Suprapubic skin (tissue), 3 donors: Measurements from ENCODE around the gene RBM47.

Source experiments
- CTCF ChIP-seq, 2 donors: fragments of 200-600 bp in 1 of 2; fragments of 450-650 bp in 1 of 2; sonication (generic) in 1 of 2; IDR thresholded peaks; one replicate each; pipeline ENCODE4 v1.5.1; 2016 to 2019; ENCODE audit warnings: antibody characterized with exemption in 2 of 2, mild to moderate bottlenecking in 1 of 2, moderate library complexity in 1 of 2
- POLR2A ChIP-seq, 2 donors: fragments of 450-650 bp; IDR thresholded peaks; one replicate each; pipeline ENCODE4 v1.6.1; 2017; ENCODE audit warnings: antibody characterized with exemption in 2 of 2, mild to moderate bottlenecking in 2 of 2, moderate library complexity in 2 of 2

GRCh38 chr4:40526741-40527140 lies 102.9 kb downstream of the RBM47 start:
- TF ChIP-seq CTCF (IDR thresholded peaks at IDR 0.05) (no peak), POLR2A (IDR thresholded peaks at IDR 0.05) (no peak)
